ENCODE measurements around the gene ATL3. TPM values are rescaled to one million over a fixed set of nuclear protein-coding genes. Genes with fewer than 3 reads are reported as not detected.
"Not testable (repeated sequence)": the region's sequence is repeated elsewhere in the genome, so short reads cannot be mapped to it uniquely, and the experiment has no call there.

Gene ATL3
- total and polyA plus RNA-seq, 11 donors, result 4.7 to 30.4 (median 13.3) TPM

GRCh38 chr11:63608353-63609345 is 62.5 kb downstream of the ATL3 start:
- ATAC-seq (no peak), DNase-seq (no peak)
- WGBS, 4 donors, result 72 to 81% (median 74%) methylated on average over 11 of the region's 11 CpGs
- H3K4me3 ChIP-seq, result no peak overlapping the region
- no peaks in the 10 kb centered on the region for H3K27me3 ChIP-seq
- peaks cover 0 to 5% (median 0%) of the 10 kb centered on the region in 9 donors for H3K36me3 ChIP-seq
- no peaks in the 10 kb centered on the region for H3K9me3 ChIP-seq
- intact Hi-C loops (cut with DNase I), result no loop called here
- H3K4me1 ChIP-seq, result peaks cover 10 to 59% (median 43%) of the 10 kb centered on the region in 12 donors
- TF ChIP-seq POLR2A (IDR thresholded peaks at IDR 0.05) (no peak), CTCF (IDR thresholded peaks at IDR 0.05) (no peak)
- H3K27ac ChIP-seq, result peak overlapping the region; percentile 37 to 92 (median 77)

- H3K4me1 ChIP-seq, result peaks cover 0 to 39% (median 20%) of the 10 kb centered on the region in 12 donors
- H3K27me3 ChIP-seq, result no peaks in the 10 kb centered on the region
- intact Hi-C loops (cut with DNase I), result no loop called here
- 50 to 60% (median 54%) methylated on average over 3 of the region's 3 CpGs for WGBS, 4 donors
- ATAC-seq, result peak in 3 of 4 donors; percentile 46 to 56 (median 47)
- peak overlapping the region in 10 of 12 donors; percentile 6 to 62 (median 36) for H3K27ac ChIP-seq
- DNase-seq, result no peak
- H3K4me3 ChIP-seq, result no peak overlapping the region
- TF ChIP-seq CTCF (IDR thresholded peaks at IDR 0.05), result no peak
- no peak for TF ChIP-seq POLR2A (IDR thresholded peaks at IDR 0.05)
- peaks cover 0 to 5% (median 0%) of the 10 kb centered on the region in 9 donors for H3K36me3 ChIP-seq
- no peaks in the 10 kb centered on the region for H3K9me3 ChIP-seq
Measured at GRCh38 chr11:63603180-63603518, 68.0 kb downstream of the ATL3 start.

- H3K27me3 ChIP-seq; H3K36me3 ChIP-seq; H3K4me3 ChIP-seq; H3K9me3 ChIP-seq; DNase-seq; intact Hi-C loops (cut with DNase I): not testable (repeated sequence)
- WGBS, 4 donors, result 76 to 84% (median 80%) methylated on average over 10 to 11 of the region's 11 CpGs
- peak in 1 of 4 donors; percentile 19 for ATAC-seq
- H3K4me1 ChIP-seq, result peaks cover 0 to 39% (median 20%) of the 10 kb centered on the region in 12 donors
- peak overlapping the region in 11 of 12 donors; percentile 6 to 62 (median 41) for H3K27ac ChIP-seq
Measured at GRCh38 chr11:63602290-63603179, 68.6 kb downstream of the ATL3 start.

GRCh38 chr11:63599211-63600122 is 71.7 kb downstream of the ATL3 start:
- TF ChIP-seq CTCF (IDR thresholded peaks at IDR 0.05), result no peak
- TF ChIP-seq POLR2A (IDR thresholded peaks at IDR 0.05), result no peak
- WGBS, 4 donors, result 80 to 87% (median 85%) methylated on average over 7 of the region's 7 CpGs
- peaks cover 0 to 39% (median 20%) of the 10 kb centered on the region in 12 donors for H3K4me1 ChIP-seq
- H3K4me3 ChIP-seq, result no peak overlapping the region
- H3K9me3 ChIP-seq, result no peaks in the 10 kb centered on the region
- H3K27me3 ChIP-seq, result no peaks in the 10 kb centered on the region
- H3K36me3 ChIP-seq, result peaks cover 0 to 34% (median 22%) of the 10 kb centered on the region in 9 donors
- no peak overlapping the region for H3K27ac ChIP-seq
- DNase-seq, result no peak
- no peak for ATAC-seq
- intact Hi-C loops (cut with DNase I), result no loop called here

All from heart left ventricle (tissue), 16 donors.